Astrocyte (in vitro differentiated cells and primary cell): Measurements from ENCODE around the gene DEFB118.

Source experiments
- CTCF ChIP-seq: IDR thresholded peaks from 2 replicates; pipeline ENCODE4 v1.5.1; 2011; ENCODE audit warnings: low read depth, mild to moderate bottlenecking, inconsistent platforms, low read length, moderate library complexity; ENCODE audit not compliant: insufficient read depth
- EZH2 ChIP-seq: IDR thresholded peaks from 2 replicates; pipeline ENCODE4 v1.6.1; 2012; ENCODE audit warnings: mild to moderate bottlenecking, low read length, inconsistent platforms; ENCODE audit not compliant: insufficient read depth

- TF ChIP-seq CTCF, result no peak
- no peak for TF ChIP-seq EZH2
Measured at GRCh38 chr20:31374346-31374745, 5.9 kb downstream of the DEFB118 start.
